Mammary epithelial cell (primary cell): ENCODE data around the gene SIGLEC8.

ENCODE experiments used
- CTCF ChIP-seq, 2 donors: IDR thresholded peaks in 1 of 2; conservative IDR thresholded peaks in 1 of 2; 2 replicates each; pipeline ENCODE4 v1.5.1; 2011 to 2012; ENCODE audit warnings: inconsistent platforms in 2 of 2, low read length in 2 of 2, mild to moderate bottlenecking in 2 of 2, control low read depth in 1 of 2, low read depth in 1 of 2; ENCODE audit not compliant: insufficient read depth in 1 of 2; ENCODE audit errors: extremely low read depth in 1 of 2
- EZH2 ChIP-seq: IDR thresholded peaks from 2 replicates; pipeline ENCODE4 v1.6.1; 2012; ENCODE audit warnings: low read length, inconsistent platforms, borderline replicate concordance

DNA sequence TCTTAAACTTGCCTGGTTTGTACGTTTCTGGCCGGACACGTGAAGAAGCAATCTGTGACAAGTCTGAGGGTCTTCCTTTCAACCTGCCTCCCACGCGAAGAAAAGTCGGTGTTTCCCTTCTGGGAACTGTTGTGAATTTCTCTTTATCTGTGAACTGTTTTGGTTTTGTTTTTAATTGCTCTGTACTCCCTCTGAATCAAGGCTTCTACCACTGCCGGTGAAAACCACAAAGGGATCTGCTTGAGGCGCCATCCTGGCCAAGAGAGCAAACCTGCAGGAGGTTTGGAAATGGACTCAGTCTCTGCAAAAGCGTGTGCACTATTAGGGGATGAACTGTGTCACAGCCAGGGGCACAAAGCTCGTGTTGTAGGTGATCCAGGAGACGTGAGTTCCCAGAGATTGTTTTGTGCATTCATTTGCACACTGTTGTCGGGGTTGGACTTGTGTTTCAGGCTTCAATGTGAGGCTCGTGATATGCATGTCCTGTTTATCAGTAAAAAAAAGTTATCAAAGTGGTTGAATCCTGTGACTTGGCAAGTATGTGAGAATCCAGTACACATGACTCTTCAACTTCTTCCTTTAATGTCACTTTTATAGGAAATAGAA, 9.7 kb downstream of the SIGLEC8 start:
- TF ChIP-seq CTCF (conservative IDR thresholded peaks at IDR 0.05 in 1 of 2, IDR thresholded peaks at IDR 0.05 in 1 of 2; ENCODE audit: extremely low read depth in 1 of 2, insufficient read depth in 1 of 2, low read depth in 1 of 2, low read length in 2 of 2) (no peak), EZH2 (no peak)
